GM13977 (cell line): ENCODE data around the gene ARID5A.
A peak's percentile ranks its signal among the peaks of the same experiment; 100 is the strongest.

Source experiments
- DNase-seq: peaks from one replicate; pipeline ENCODE4 v3.0.0; 2012; ENCODE audit warnings: low spot score
- CTCF ChIP-seq: IDR thresholded peaks from 2 replicates; pipeline ENCODE4 v1.5.1; 2012; ENCODE audit warnings: mild to moderate bottlenecking, control low read depth; ENCODE audit not compliant: insufficient read depth; ENCODE audit errors: extremely low read depth, missing control alignments
- in situ Hi-C: fragments of 300-500 bp; cut with MboI; formaldehyde crosslinking; loops from one replicate; pipeline ENCODE4 v1.12.0; 2022; ENCODE audit warnings: low sequenced_read_pairs, low pct_unique_long_range_greater_than_20kb, mixed read lengths, inconsistent platforms; ENCODE audit not compliant: unreplicated experiment

Gene ARID5A

GRCh38 chr2:96540136-96540535 lies 3.6 kb downstream of the ARID5A start:
- TF ChIP-seq CTCF: no peak
- in situ Hi-C loops: no loop called here
- no peak for DNase-seq

GRCh38 chr2:96541398-96542152 lies 5.0 kb downstream of the ARID5A start:
- no peak for DNase-seq
- no peak for TF ChIP-seq CTCF

GRCh38 chr2:96542357-96542977 lies 5.9 kb downstream of the ARID5A start:
- DNase-seq: no peak
- in situ Hi-C loops: no loop called here
- TF ChIP-seq CTCF: no peak

More at GRCh38 chr2:96541398-96542152, 5.0 kb downstream of the ARID5A start:
- in situ Hi-C loops: no loop called here

GRCh38 chr2:96546321-96546720 lies 9.8 kb downstream of the ARID5A start:
- TF ChIP-seq CTCF: no peak
- DNase-seq: no peak
- in situ Hi-C loops: no loop called here

- in situ Hi-C loops: no loop called here
- TF ChIP-seq CTCF: no peak
- DNase-seq: peak; percentile 14
Measured at GRCh38 chr2:96546797-96547196, 10.2 kb downstream of the ARID5A start.

GRCh38 chr2:96547203-96547641 lies 10.7 kb downstream of the ARID5A start:
- DNase-seq: no peak
- in situ Hi-C loops: no loop called here
- TF ChIP-seq CTCF: no peak
